Uterus (tissue), 4 donors: ENCODE results near the gene RPL29. TPM values are rescaled to one million over a fixed set of nuclear protein-coding genes. Genes with fewer than 3 reads are reported as not detected.

ENCODE experiments used
- DNase-seq, 2 donors: peaks; one replicate each; pipeline ENCODE4 v3.0.0-alpha.2; 2019 to 2020
- H3K27ac ChIP-seq, 2 donors: fragments of 200-600 bp; sonication (generic); 1 replicate in 1 of 2; 2 replicates in 1 of 2; pipeline ENCODE4 v1.5.1; 2016 to 2018
- H3K27me3 ChIP-seq, 2 donors: fragments of 200-600 bp; sonication (generic); one replicate each; pipeline ENCODE4 v1.5.1; 2018 to 2019; ENCODE audit warnings: control low read depth in 1 of 2
- H3K36me3 ChIP-seq, 2 donors: fragments of 200-600 bp; sonication (generic); one replicate each; pipeline ENCODE4 v1.5.1; 2019; ENCODE audit warnings: control low read depth in 1 of 2
- H3K4me1 ChIP-seq, 2 donors: fragments of 200-600 bp; sonication (generic); one replicate each; pipeline ENCODE4 v1.5.1; 2018 to 2019; ENCODE audit warnings: control low read depth in 1 of 2
- H3K4me3 ChIP-seq, 2 donors: fragments of 200-600 bp; sonication (generic); 1 replicate in 1 of 2; 2 replicates in 1 of 2; pipeline ENCODE4 v1.5.1; 2018 to 2019; ENCODE audit warnings: mild to moderate bottlenecking in 1 of 2
- H3K9me3 ChIP-seq, 2 donors: fragments of 200-600 bp; sonication (generic); one replicate each; pipeline ENCODE4 v1.5.1; 2019; ENCODE audit warnings: control low read depth in 1 of 2
- POLR2A ChIP-seq, 2 donors: fragments of 450-650 bp; IDR thresholded peaks; one replicate each; pipeline ENCODE4 v1.6.1; 2016; ENCODE audit warnings: antibody characterized with exemption in 2 of 2, mild to moderate bottlenecking in 1 of 2, moderate library complexity in 1 of 2
- intact Hi-C: fragments of 100-400 bp; cut with DNase I; formaldehyde crosslinking; loops from one replicate; pipeline ENCODE4 v1.15.1; 2023; ENCODE audit warnings: low total_unique reads
- total RNA-seq, 4 donors: library from RNA; depleted of rRNA in 3 of 4; stranded (reverse); fragments of >200 nt in 3 of 4; gene quantifications; one replicate each; pipeline versions ENCODE4 v1.1.0 to v1.2.4, GENCODE V29; 2014 to 2023
- TF ChIP-seq, protein P1 (sequence below), 4 experiments: fragments of 200-600 bp in 2 of 4; fragments of 450-650 bp in 2 of 4; sonication (generic) in 2 of 4; IDR thresholded peaks; one replicate each; pipeline ENCODE4 v1.5.1; 2016 to 2019; ENCODE audit warnings: antibody characterized with exemption in 4 of 4, mild to moderate bottlenecking in 2 of 4, moderate library complexity in 1 of 4
- donor health status: DM: yes; HTN: yes; CAD: no.

The RPL29 gene
- total RNA-seq, 4 donors from 2014 or later = 696 to 2,362 (median 1,238) TPM

DNA sequence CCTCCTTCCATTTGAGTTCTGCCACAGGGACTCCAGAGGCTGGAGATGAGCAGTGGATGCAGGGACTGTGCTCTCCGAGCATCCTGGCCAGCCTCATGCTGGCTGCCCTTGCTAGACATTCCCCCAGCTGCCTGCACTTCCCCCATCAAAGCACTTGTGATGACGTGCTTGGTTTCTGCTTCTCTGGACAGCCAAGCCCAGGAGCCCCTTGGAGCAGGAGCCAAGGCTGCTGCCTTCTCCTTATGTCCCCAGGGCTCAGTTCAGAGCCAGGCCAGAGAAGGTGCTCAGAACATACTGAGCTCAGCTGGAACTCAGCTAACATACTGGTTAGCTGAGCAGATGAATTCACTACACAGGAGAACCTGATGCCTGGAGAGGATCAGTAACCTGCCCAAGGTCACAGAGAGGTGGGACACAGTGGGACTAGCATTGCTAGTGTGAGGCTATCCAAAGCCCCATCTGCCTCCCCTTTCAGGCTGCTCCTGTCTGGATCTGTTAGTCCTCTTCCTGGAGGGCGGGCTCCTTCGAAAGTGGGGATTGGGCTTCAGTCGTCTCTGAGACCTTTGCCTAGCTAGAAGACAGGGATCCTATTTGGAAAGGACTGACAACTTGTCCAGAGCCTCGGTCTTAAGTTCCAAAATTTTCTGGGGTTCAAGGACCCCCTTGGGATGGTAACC, 32.7 kb downstream of the RPL29 start:
- no peak overlapping the region for H3K4me3 ChIP-seq
- H3K27me3 ChIP-seq = no peaks in the 10 kb centered on the region
- TF ChIP-seq, protein P1, sequence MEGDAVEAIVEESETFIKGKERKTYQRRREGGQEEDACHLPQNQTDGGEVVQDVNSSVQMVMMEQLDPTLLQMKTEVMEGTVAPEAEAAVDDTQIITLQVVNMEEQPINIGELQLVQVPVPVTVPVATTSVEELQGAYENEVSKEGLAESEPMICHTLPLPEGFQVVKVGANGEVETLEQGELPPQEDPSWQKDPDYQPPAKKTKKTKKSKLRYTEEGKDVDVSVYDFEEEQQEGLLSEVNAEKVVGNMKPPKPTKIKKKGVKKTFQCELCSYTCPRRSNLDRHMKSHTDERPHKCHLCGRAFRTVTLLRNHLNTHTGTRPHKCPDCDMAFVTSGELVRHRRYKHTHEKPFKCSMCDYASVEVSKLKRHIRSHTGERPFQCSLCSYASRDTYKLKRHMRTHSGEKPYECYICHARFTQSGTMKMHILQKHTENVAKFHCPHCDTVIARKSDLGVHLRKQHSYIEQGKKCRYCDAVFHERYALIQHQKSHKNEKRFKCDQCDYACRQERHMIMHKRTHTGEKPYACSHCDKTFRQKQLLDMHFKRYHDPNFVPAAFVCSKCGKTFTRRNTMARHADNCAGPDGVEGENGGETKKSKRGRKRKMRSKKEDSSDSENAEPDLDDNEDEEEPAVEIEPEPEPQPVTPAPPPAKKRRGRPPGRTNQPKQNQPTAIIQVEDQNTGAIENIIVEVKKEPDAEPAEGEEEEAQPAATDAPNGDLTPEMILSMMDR (IDR thresholded peaks at IDR 0.05) = no peak
- TF ChIP-seq POLR2A (IDR thresholded peaks at IDR 0.05) = no peak
- H3K4me1 ChIP-seq = peaks cover 0 to 10% of the 10 kb centered on the region in 2 donors
- H3K9me3 ChIP-seq = no peaks in the 10 kb centered on the region
- H3K27ac ChIP-seq = no peak overlapping the region
- H3K36me3 ChIP-seq = no peaks in the 10 kb centered on the region
- DNase-seq = no peak
- intact Hi-C loops = no loop called here

DNA sequence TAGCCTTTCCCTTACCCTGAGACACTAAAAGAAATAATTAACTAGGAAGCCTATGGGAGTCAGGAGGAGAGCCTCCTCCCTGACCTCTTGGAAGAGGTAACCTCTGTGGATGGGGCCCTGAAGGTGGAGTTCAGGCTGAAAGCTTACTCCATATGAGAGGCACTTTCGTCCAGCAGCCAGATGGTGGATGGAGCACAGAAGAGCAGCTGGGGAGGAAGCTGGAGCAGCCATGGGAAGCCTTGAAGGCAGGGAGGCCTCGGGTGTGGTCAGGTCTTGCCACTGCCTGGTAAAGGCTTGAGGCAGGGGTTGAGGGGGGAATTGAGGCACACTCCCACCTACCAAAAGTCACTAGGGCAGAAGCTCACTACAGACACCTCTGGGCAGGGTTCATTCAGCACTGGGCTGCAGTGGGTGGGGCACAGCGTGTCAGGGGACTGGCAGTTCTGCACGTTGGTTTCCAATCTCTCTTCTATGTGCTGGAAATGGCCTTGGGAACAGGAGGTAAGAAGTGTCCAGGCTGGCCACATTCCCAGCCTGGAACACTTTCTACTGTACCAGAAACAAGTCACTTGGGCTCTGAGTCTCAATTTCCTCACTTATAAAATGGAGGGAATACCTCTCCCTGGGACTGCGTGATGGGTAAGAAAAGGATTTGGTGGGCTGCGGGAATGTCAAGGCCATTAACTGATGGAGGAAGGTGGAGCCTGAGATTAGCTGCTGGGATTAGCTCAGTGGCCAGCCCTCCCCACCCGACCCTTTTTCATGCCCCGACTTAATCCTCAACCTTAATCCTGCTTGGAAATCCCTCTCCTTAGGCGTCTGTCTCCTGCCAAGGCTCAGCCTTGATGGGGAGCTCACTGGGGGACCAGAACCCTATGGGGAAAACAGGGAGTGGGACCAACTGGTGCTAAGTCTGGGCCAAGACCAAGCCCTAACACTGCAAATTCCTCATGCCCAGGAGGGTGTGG, 33.8 kb downstream of the RPL29 start:
- DNase-seq = no peak
- peaks cover 0 to 10% of the 10 kb centered on the region in 2 donors for H3K4me1 ChIP-seq
- no peaks in the 10 kb centered on the region for H3K36me3 ChIP-seq
- intact Hi-C loops = no loop called here
- H3K4me3 ChIP-seq = no peak overlapping the region
- no peak overlapping the region for H3K27ac ChIP-seq
- no peaks in the 10 kb centered on the region for H3K27me3 ChIP-seq
- no peaks in the 10 kb centered on the region for H3K9me3 ChIP-seq
- TF ChIP-seq POLR2A (IDR thresholded peaks at IDR 0.05) = no peak
- TF ChIP-seq, protein P1 (IDR thresholded peaks at IDR 0.05) = no peak

DNA sequence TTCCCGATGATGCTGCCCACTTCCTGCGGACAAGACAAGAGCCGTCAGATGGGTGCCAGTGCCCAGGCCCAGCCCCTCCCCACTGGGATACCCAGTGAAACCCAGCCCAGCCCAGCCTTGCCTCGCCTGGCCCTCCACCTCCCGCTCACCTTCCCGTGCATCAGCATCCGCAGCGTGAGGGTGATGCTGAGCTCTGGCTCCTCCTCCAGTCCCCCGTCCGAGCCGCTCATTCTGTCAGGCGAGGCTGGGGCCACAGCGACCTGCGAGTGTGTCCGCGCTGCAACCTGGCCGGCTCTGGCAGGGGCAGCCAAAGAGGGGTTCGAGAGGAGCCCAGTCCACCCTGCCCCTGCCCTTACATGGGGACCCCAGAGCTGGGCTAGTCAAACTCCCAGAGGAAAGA, 34.7 kb downstream of the RPL29 start:
- peaks cover 0 to 4% of the 10 kb centered on the region in 2 donors for H3K4me1 ChIP-seq

DNA sequence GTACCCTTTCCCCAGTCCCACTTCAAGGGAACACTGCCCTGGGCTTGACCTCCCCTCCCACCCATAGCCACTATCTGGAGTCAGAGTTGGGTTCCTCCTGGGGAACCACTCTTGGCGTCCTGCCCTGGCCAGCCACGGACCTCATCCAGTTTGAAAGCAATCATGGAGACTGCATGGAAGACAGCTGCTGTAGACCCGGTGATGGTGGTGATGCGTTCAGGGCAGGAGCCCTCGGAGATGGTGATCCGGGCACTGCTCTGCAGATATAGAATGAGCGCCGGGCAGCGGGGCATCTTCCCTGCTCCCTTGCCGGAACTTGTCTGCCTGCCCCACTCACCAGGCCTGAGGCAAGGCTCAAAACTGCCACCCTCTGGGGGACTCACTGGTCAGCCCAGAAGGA, 35.3 kb downstream of the RPL29 start:
- Histone ChIP-seq H3K27ac (no peak overlapping the region), H3K36me3 (no peaks in the 10 kb centered on the region), H3K4me3 (no peak overlapping the region), H3K27me3 (no peaks in the 10 kb centered on the region), H3K9me3 (no peaks in the 10 kb centered on the region), H3K4me1 (no peaks in the 10 kb centered on the region)
- intact Hi-C loops = no loop called here
- no peak for TF ChIP-seq POLR2A (IDR thresholded peaks at IDR 0.05)
- TF ChIP-seq, protein P1 (IDR thresholded peaks at IDR 0.05) = no peak
- DNase-seq = no peak

More for the DNA sequence above, 34.7 kb downstream of the RPL29 start:
- H3K9me3 ChIP-seq = no peaks in the 10 kb centered on the region
- no peak overlapping the region for H3K27ac ChIP-seq
- DNase-seq = no peak
- TF ChIP-seq, protein P1 (IDR thresholded peaks at IDR 0.05) = no peak
- TF ChIP-seq POLR2A (IDR thresholded peaks at IDR 0.05) = no peak
- H3K4me3 ChIP-seq = no peak overlapping the region
- H3K27me3 ChIP-seq = no peaks in the 10 kb centered on the region
- H3K36me3 ChIP-seq = no peaks in the 10 kb centered on the region
- intact Hi-C loops = no loop called here

DNA sequence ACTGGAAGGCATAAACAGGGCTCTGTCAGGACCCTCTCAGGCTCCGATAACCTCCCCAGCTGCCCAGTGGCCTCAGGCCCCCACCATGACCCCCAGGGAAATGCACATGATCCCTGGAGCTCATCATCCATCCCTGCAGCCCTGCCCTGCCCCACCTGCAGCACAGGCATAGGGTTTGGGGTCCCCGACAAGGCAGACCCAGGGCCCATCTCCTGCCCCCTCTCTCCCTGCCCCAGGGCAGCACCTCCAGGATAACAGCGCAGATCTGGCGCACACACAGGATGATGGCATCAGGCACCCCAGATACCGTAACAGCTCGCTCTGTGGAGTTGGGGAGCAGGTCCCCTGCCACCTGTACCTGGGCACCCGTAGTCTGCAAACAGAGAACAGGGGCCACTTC, 36.0 kb downstream of the RPL29 start:
- intact Hi-C loops = no loop called here
- TF ChIP-seq, protein P1 (IDR thresholded peaks at IDR 0.05) = no peak
- no peak for TF ChIP-seq POLR2A (IDR thresholded peaks at IDR 0.05)
- H3K4me3 ChIP-seq = no peak overlapping the region
- H3K27me3 ChIP-seq = no peaks in the 10 kb centered on the region
- no peak overlapping the region for H3K27ac ChIP-seq
- DNase-seq = no peak
- no peaks in the 10 kb centered on the region for H3K4me1 ChIP-seq
- no peaks in the 10 kb centered on the region for H3K9me3 ChIP-seq
- no peaks in the 10 kb centered on the region for H3K36me3 ChIP-seq
